Measurements from ENCODE around the gene CYP2D6. TPM values are rescaled to one million over a fixed set of nuclear protein-coding genes. Genes with fewer than 3 reads are reported as not detected.

CYP2D6 gene
- total and polyA plus RNA-seq, 2 of the 13 experiments (the other 11 are each of a cell fraction or from before 2014, with no cell fraction given): 1.0 to 3.7 TPM

DNA sequence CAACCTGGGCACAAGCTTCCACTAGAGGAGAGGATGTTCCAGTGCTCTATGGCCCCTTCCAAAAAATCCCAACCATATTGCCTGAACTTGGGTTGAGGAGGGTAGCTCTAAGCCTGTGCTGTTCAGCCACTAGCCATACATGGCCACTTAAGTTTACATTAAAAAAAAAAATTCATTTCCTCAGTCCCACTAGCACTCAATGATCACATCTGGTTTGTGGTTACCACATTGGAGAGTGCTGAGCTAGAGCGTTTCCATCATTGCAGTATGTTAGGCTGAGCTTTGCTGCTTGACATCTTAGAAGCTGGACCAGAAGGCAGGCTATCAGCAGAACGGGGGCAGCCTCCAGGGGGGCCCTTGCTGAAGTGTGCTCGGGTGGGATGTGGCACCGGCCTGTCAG is 43.5 kb upstream of the CYP2D6 start:
- Histone ChIP-seq H3K27me3 (ENCODE audit: control insufficient read depth in 1 of 2, insufficient read depth in 2 of 2, low read length in 2 of 2) (no peaks in the 10 kb centered on the region), H4K20me1 (ENCODE audit: insufficient read depth, low read length) (peaks cover 22% of the 10 kb centered on the region; the same call in 1 of the 2 replicates), H3K36me3 (replicated peaks in 1 of 2; ENCODE audit: control insufficient read depth in 1 of 2, insufficient read depth in 2 of 2, low read length in 2 of 2) (peaks cover 9 to 23% of the 10 kb centered on the region in 2 experiments; a peak in 4 of 5 replicates), H3K9ac (ENCODE audit: insufficient read depth, low read depth, low read length) (no peak overlapping the region), H3K4me2 (ENCODE audit: low read depth, low read length) (no peak overlapping the region; the same call in 1 of the 2 replicates), H3K4me3 (replicated peaks in 1 of 3; ENCODE audit: insufficient read depth in 1 of 3, low read depth in 2 of 3, low read length in 3 of 3) (no peak overlapping the region), H3K27ac (ENCODE audit: extremely low read length, insufficient read depth, low read length) (no peak overlapping the region), H3K79me2 (ENCODE audit: insufficient read depth, low read length) (peaks cover 7% of the 10 kb centered on the region), H2AFZ (ENCODE audit: low read length) (no peak overlapping the region), H3K9me3 (ENCODE audit: low read length) (no peaks in the 10 kb centered on the region), H3K4me1 (ENCODE audit: insufficient read depth, low read length) (peaks cover 48% of the 10 kb centered on the region)
- no peak for FAIRE-seq
- DNase-seq (ENCODE audit: low spot score): no peak
- in situ Hi-C loops (cut with HindIII; ENCODE audit: extremely low pct_ligation_motif_present, low pct_unique_long_range_greater_than_20kb): loop anchor here (5.0 kb wide), 1 partner anchor 138 kb away; no protein-coding TSS in a partner anchor
- BruUV-seq (replicated peaks): no TSS peak
- ChIA-PET CTCF (ENCODE audit: low intra/inter-chr PET ratio, low total read pairs) (no interaction called here), POLR2A (no interaction called here)
- intact Hi-C loops (cut with micrococcal nuclease; ENCODE audit: unreplicated experiment): loop anchor here (10.0 kb wide), 1 partner anchor 91 kb away; no protein-coding TSS in a partner anchor
- no peak for ATAC-seq
- WGBS (ENCODE audit: low lambda C conversion rate): 72% methylated on average over 4 of the region's 4 CpGs
- TF ChIP-seq NFKB2 (CRISPR knock-in tag; IDR thresholded peaks at IDR 0.05; ENCODE audit: borderline replicate concordance) (no peak), CREM (IDR thresholded peaks at IDR 0.05) (no peak), CREM (CRISPR knock-in tag; IDR thresholded peaks at IDR 0.05) (no peak), ZFP36 (IDR thresholded peaks at IDR 0.05; ENCODE audit: borderline replicate concordance, low read depth, low read length, partially characterized antibody) (no peak), AGO1 (IDR thresholded peaks at IDR 0.05; ENCODE audit: low read depth, low read length, poor library complexity, severe bottlenecking) (no peak), ZBTB1 (CRISPR knock-in tag; IDR thresholded peaks at IDR 0.05; ENCODE audit: borderline replicate concordance) (no peak), ZNF569 (CRISPR knock-in tag; IDR thresholded peaks at IDR 0.05; ENCODE audit: borderline replicate concordance) (no peak), ZNF780A (CRISPR knock-in tag; IDR thresholded peaks at IDR 0.05) (no peak), NR2F1 (CRISPR knock-in tag; IDR thresholded peaks at IDR 0.05) (no peak), KLF13 (CRISPR knock-in tag; IDR thresholded peaks at IDR 0.05) (no peak), POLR2A (IDR thresholded peaks at IDR 0.05; ENCODE audit: insufficient read depth in 1 of 2, low read depth in 2 of 2, low read length in 2 of 2) (no peak), ZNF296 (CRISPR knock-in tag; conservative IDR thresholded peaks at IDR 0.05) (no peak), KLF9 (CRISPR knock-in tag; IDR thresholded peaks at IDR 0.05; ENCODE audit: low read depth) (no peak), SP5 (CRISPR knock-in tag; IDR thresholded peaks at IDR 0.05; ENCODE audit: borderline replicate concordance, low read depth) (no peak), RFX1 (IDR thresholded peaks at IDR 0.05) (no peak), ZNF546 (CRISPR knock-in tag; conservative IDR thresholded peaks at IDR 0.05) (no peak), KAT7 (CRISPR knock-in tag; IDR thresholded peaks at IDR 0.05; ENCODE audit: borderline replicate concordance) (no peak), RBFOX2 (IDR thresholded peaks at IDR 0.05; ENCODE audit: low read depth, low read length) (no peak), ZNF75D (CRISPR knock-in tag; IDR thresholded peaks at IDR 0.05; ENCODE audit: borderline replicate concordance) (no peak)
- TF ChIP-seq, protein P1, sequence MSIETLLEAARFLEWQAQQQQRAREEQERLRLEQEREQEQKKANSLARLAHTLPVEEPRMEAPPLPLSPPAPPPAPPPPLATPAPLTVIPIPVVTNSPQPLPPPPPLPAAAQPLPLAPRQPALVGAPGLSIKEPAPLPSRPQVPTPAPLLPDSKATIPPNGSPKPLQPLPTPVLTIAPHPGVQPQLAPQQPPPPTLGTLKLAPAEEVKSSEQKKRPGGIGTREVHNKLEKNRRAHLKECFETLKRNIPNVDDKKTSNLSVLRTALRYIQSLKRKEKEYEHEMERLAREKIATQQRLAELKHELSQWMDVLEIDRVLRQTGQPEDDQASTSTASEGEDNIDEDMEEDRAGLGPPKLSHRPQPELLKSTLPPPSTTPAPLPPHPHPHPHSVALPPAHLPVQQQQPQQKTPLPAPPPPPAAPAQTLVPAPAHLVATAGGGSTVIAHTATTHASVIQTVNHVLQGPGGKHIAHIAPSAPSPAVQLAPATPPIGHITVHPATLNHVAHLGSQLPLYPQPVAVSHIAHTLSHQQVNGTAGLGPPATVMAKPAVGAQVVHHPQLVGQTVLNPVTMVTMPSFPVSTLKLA (IDR thresholded peaks at IDR 0.05): no peak
- TF ChIP-seq, protein P2, sequence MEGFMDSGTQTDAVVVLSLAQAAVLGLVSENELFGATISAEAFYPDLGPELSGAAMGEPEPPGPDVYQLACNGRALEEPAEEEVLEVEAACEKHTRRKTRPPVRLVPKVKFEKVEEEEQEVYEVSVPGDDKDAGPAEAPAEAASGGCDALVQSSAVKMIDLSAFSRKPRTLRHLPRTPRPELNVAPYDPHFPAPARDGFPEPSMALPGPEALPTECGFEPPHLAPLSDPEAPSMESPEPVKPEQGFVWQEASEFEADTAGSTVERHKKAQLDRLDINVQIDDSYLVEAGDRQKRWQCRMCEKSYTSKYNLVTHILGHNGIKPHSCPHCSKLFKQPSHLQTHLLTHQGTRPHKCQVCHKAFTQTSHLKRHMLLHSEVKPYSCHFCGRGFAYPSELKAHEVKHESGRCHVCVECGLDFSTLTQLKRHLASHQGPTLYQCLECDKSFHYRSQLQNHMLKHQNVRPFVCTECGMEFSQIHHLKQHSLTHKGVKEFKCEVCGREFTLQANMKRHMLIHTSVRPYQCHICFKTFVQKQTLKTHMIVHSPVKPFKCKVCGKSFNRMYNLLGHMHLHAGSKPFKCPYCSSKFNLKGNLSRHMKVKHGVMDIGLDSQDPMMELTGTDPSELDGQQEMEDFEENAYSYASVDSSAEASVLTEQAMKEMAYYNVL (CRISPR knock-in tag; IDR thresholded peaks at IDR 0.05; ENCODE audit: borderline replicate concordance): no peak

Data from HepG2 (cell line).